ENCODE measurements around the gene COL21A1. TPM values are rescaled to one million over a fixed set of nuclear protein-coding genes. Genes with fewer than 3 reads are reported as not detected.
A peak's percentile ranks its signal among the peaks of the same experiment; 100 is the strongest.

The COL21A1 gene
- total and polyA plus RNA-seq, 2 of the 4 experiments (the other 2 are of a cell fraction) = 0.05 TPM; not detected in 1

GRCh38 chr6:56046576-56046975, 200.8 kb downstream of the COL21A1 start:
- Histone ChIP-seq H3K27me3 (ENCODE audit: control insufficient read depth, insufficient read depth, low read length) (no peaks in the 10 kb centered on the region), H3K4me2 (ENCODE audit: low read depth, low read length) (no peak overlapping the region), H3K23ac (ENCODE audit: low read depth, low read length) (no peak overlapping the region), H3K27ac (ENCODE audit: insufficient read depth, low read length) (no peak overlapping the region), H3K36me3 (ENCODE audit: control insufficient read depth, insufficient read depth, low read length) (no peaks in the 10 kb centered on the region), H3K18ac (ENCODE audit: low read depth, low read length) (no peak overlapping the region), H3K4me3 (ENCODE audit: insufficient read depth, low read depth, low read length) (no peak overlapping the region), H2BK120ac (ENCODE audit: low read depth, low read length) (no peak overlapping the region), H2BK20ac (ENCODE audit: low read depth, low read length) (no peak overlapping the region), H3K9me3 (ENCODE audit: control insufficient read depth, insufficient read depth, low read length) (no peaks in the 10 kb centered on the region), H4K20me1 (ENCODE audit: insufficient read depth, low read length) (no peaks in the 10 kb centered on the region), H3K14ac (replicated peaks; ENCODE audit: low read depth, low read length) (no peak overlapping the region), H2AK9ac (replicated peaks; ENCODE audit: low read depth, low read length, poor library complexity) (no peak overlapping the region), H2AFZ (replicated peaks; ENCODE audit: low read length, poor library complexity) (no peak overlapping the region), H3K9ac (ENCODE audit: low read depth, low read length) (no peak overlapping the region), H2BK15ac (ENCODE audit: low read depth, low read length) (no peak overlapping the region), H3K4me1 (ENCODE audit: control insufficient read depth, insufficient read depth, low read length) (no peaks in the 10 kb centered on the region), H2BK5ac (ENCODE audit: low read depth, low read length, poor library complexity, severe bottlenecking) (no peak overlapping the region), H3K4ac (ENCODE audit: low read depth, low read length) (no peak overlapping the region), H3K56ac (ENCODE audit: extremely low read depth, insufficient read depth, low read length) (no peak overlapping the region), H2AK5ac (ENCODE audit: low read depth, low read length) (no peak overlapping the region), H4K91ac (ENCODE audit: insufficient read depth, low read depth, low read length) (no peak overlapping the region), H3K79me1 (ENCODE audit: low read depth in 1 of 2, low read length in 2 of 2) (no peaks in the 10 kb centered on the region), H4K8ac (ENCODE audit: low read depth in 2 of 2, low read length in 2 of 2) (no peak overlapping the region), H4K5ac (ENCODE audit: low read depth, low read length) (no peak overlapping the region), H3K9me1 (ENCODE audit: insufficient read depth, low read length) (no peaks in the 10 kb centered on the region)
- TF ChIP-seq USF2 (IDR thresholded peaks at IDR 0.05; ENCODE audit: low read depth, low read length) (no peak), MAZ (IDR thresholded peaks at IDR 0.05; ENCODE audit: borderline replicate concordance, low read depth, low read length) (no peak), CTCF (conservative IDR thresholded peaks at IDR 0.05; ENCODE audit: low read depth, low read length) (no peak), BHLHE40 (IDR thresholded peaks at IDR 0.05; ENCODE audit: low read depth, low read length) (no peak), RAD21 (IDR thresholded peaks at IDR 0.05; ENCODE audit: low read length) (no peak), POLR2A (IDR thresholded peaks at IDR 0.05; ENCODE audit: low read depth, low read length) (no peak), CEBPB (IDR thresholded peaks at IDR 0.05; ENCODE audit: low read depth, low read length) (no peak), NFE2L2 (IDR thresholded peaks at IDR 0.05; ENCODE audit: low read depth, low read length) (no peak), RFX5 (IDR thresholded peaks at IDR 0.05; ENCODE audit: low read depth, low read length) (no peak), ELK1 (IDR thresholded peaks at IDR 0.05; ENCODE audit: borderline replicate concordance, low read depth, low read length) (no peak), SMC3 (IDR thresholded peaks at IDR 0.05; ENCODE audit: low read depth, low read length) (no peak), RCOR1 (IDR thresholded peaks at IDR 0.05; ENCODE audit: insufficient replicate concordance, low read length) (no peak), FOS (IDR thresholded peaks at IDR 0.05; ENCODE audit: low read depth, low read length) (no peak), CHD1 (IDR thresholded peaks at IDR 0.05; ENCODE audit: low read depth, low read length) (no peak), MXI1 (IDR thresholded peaks at IDR 0.05; ENCODE audit: borderline replicate concordance, low read depth, low read length) (no peak), MAFK (IDR thresholded peaks at IDR 0.05; ENCODE audit: low read depth, low read length) (no peak)
- no TSS peak for BruUV-seq (replicated peaks)
- peak; percentile 1 for DNase-seq
- ATAC-seq (ENCODE audit: low read depth) = no peak
- intact Hi-C loops (cut with micrococcal nuclease) (no loop called here), dilution Hi-C loops (cut with HindIII; ENCODE audit: low sequenced_read_pairs, unreplicated experiment) (no loop called here), in situ Hi-C loops (cut with MboI; ENCODE audit: low sequenced_read_pairs) (no loop called here)
- WGBS, 2 experiments (ENCODE audit: extremely low coverage in 2 of 2, insufficient read length in 1 of 2) = 81% methylated on average over 5 of the region's 7 CpGs; no CpG with 5 or more reads in 1 of the 2 experiments
- ChIA-PET CTCF (no interaction called here), POLR2A (ENCODE audit: unreplicated experiment) (no interaction called here)

All from IMR-90 (cell line).